Measurements from ENCODE around the gene NCOA5.
A peak's percentile ranks its signal among the peaks of the same experiment; 100 is the strongest.

Gene NCOA5

GRCh38 chr20:46089417-46090388 lies at the start of gene NCOA5:
Gene NCOA5, minus strand, starts transcription at chr20:46089962. Its CDS starts 10,538 bp downstream, at chr20:46079424.
- peak; percentile 96 for DNase-seq (ENCODE audit: low spot score)

GRCh38 chr20:46139266-46139889 lies 49.6 kb upstream of the NCOA5 start:
- DNase-seq (ENCODE audit: low spot score), result no peak

- no peak for DNase-seq (ENCODE audit: low spot score)
These were observed 48.1 kb upstream of the NCOA5 start for GRCh38 chr20:46137816-46138215.

GRCh38 chr20:46135856-46136633 lies 46.3 kb upstream of the NCOA5 start:
- no peak for DNase-seq (ENCODE audit: low spot score)

- no peak for DNase-seq (ENCODE audit: low spot score)
These were observed 45.0 kb upstream of the NCOA5 start for GRCh38 chr20:46134716-46135115.

- DNase-seq (ENCODE audit: low spot score), result no peak
These were observed 44.3 kb upstream of the NCOA5 start for GRCh38 chr20:46133886-46134654.

- peak; percentile 64 for DNase-seq (ENCODE audit: low spot score)
These were observed 43.0 kb upstream of the NCOA5 start for GRCh38 chr20:46132705-46133120.

- DNase-seq (ENCODE audit: low spot score), result no peak
These were observed 41.6 kb upstream of the NCOA5 start for GRCh38 chr20:46131396-46131795.

GRCh38 chr20:46130534-46130933 lies 40.8 kb upstream of the NCOA5 start:
- DNase-seq (ENCODE audit: low spot score), result no peak

- DNase-seq (ENCODE audit: low spot score), result peak; percentile 18
These were observed 40.3 kb upstream of the NCOA5 start for GRCh38 chr20:46129955-46130481.

GRCh38 chr20:46128310-46129151 lies 38.8 kb upstream of the NCOA5 start:
- DNase-seq (ENCODE audit: low spot score), result no peak

- no peak for DNase-seq (ENCODE audit: low spot score)
These were observed 37.7 kb upstream of the NCOA5 start for GRCh38 chr20:46127396-46128010.

GRCh38 chr20:46126440-46127056 lies 36.8 kb upstream of the NCOA5 start:
- DNase-seq (ENCODE audit: low spot score), result no peak

- DNase-seq (ENCODE audit: low spot score), result no peak
These were observed 33.9 kb upstream of the NCOA5 start for GRCh38 chr20:46123482-46124245.

GRCh38 chr20:46122516-46123481 lies 33.0 kb upstream of the NCOA5 start:
- no peak for DNase-seq (ENCODE audit: low spot score)

- DNase-seq (ENCODE audit: low spot score), result peak; percentile 89
These were observed 32.3 kb upstream of the NCOA5 start for GRCh38 chr20:46122071-46122470.

GRCh38 chr20:46121184-46121930 lies 31.6 kb upstream of the NCOA5 start:
- no peak for DNase-seq (ENCODE audit: low spot score)

All from kidney tubule cell (primary cell).